NCI-H1417 treated with DMSO at 0.1 percent for 48 hours (cell line): ENCODE data around the gene APEH.
"Not testable (repeated sequence)": the region's sequence is repeated elsewhere in the genome, so short reads cannot be mapped to it uniquely, and the experiment has no call there.

ENCODE experiments used
- DNase-seq: peaks from one replicate; lab custom pipeline; 2025; lab: John Stamatoyannopoulos, UW

APEH gene

DNA sequence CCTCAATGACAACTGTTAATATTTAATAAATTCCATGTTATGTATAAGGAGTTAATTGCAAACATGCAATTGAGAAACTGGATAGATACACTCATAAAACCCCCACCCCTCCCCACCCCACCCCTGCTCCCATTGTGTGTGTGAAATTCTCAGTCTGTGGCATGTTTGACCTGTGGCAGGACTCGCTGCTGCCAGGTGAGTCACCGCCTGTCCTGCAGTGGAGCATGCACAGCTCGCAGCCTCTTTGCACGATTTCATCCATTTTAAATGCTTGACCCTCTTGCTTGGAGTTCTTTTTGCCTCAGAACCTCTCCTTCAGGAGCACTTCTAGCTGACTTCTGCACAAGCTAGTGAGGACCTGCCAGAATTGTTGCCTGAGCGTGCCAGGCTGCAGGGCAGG lies 5.3 kb upstream of the APEH start:
- DNase-seq: no peak

DNA sequence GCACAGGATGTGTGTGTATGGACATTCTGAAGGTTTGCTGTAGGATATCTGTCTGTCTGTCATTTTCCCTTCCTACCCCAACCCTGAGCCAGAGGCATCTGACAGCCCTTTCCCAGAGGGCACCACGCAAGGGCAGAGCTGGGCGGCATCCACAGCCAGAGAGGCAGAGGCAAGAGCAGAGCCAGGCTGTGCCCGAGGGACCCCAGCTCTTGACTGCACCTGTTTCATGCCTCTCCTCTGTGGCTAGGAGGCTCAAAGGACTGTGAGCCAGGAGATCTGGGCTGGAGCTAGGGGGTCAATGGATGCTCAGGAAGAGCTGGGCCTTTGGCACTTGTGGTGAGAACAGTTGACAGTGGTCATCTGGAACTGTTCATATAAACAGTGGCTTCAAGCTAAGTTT lies 4.8 kb upstream of the APEH start:
- no peak for DNase-seq

- DNase-seq: no peak
Measured at GRCh38 chr3:49670940-49671290, 3.2 kb upstream of the APEH start.

DNA sequence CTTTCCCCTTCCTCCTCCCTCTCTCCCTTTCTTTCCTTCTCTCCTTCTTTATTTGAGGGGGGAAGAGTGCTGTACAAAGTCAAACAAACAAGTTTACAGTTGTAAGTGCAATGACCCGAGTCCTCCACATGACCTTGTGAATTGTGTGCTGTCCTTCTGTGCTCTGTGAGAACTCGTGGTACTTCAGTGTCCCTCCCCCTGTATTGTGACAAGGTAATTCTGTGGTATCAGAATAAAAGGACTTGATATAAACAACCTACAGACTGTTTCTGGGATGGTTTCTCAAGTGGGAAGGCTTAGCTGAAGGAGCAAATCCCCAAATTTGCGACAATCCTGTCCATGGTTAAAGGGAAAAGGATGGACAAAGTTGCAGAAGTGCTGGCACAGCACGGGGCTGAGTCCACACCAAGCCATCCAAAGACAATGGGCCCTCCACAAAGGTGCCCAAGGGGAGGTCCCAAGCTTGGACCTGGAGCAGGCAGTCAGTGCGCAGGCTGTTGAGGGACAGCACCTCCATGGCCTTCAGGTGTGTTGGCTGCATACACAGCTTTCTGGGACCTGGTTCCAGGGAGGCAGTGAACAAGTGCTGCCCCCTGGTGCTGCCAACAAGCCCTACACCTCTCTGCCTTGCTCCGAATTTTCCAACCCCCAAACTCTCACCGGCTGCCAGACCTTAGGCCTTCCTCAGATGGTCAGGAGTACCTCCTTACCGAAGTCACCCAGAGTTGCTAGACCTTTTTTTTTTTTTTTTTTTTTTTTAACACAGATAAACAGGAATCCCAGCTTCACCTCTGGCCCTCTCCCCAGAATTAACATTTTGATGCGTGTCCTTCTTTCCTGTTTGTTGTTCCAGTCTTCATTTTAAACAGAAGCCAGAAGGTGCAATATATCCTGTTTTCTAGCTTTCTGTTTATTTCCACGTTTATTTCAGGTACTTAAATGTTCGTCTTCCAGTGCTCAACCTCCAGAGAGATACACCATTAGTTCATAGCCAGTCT lies 2.6 kb upstream of the APEH start:
- DNase-seq: no peak

GRCh38 chr3:49673121-49673714 lies 933 bp upstream of the APEH start:
- DNase-seq: no peak

DNA sequence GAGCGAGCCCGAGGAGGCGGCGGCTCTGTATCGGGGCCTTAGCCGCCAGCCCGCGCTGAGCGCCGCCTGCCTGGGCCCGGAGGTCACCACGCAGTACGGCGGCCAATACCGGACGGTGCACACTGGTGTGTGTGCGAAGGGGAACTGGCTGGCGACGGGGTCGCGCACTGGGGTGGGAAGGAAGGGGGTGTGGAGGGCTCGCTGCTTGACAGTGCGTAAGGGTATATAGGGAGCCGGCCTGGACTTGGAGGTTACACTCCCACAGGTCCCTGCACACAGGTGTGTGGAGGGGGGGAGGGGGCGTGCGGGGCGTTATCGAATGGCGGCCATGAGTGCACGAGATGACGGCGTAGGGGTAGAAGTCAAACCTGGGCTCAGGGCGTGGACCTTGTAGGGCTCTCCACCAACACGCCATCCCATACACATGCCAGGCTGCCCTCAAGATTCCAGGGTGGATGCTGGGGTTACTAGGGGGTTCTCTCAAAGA lies 389 bp downstream of the APEH start:
- no peak for DNase-seq

- no peak for DNase-seq
Measured at GRCh38 chr3:49675912-49676311, 1.8 kb downstream of the APEH start.

GRCh38 chr3:49680493-49681231 lies 6.5 kb downstream of the APEH start:
- no peak for DNase-seq

- DNase-seq: no peak
Measured at GRCh38 chr3:49681232-49681522, 7.0 kb downstream of the APEH start.

DNA sequence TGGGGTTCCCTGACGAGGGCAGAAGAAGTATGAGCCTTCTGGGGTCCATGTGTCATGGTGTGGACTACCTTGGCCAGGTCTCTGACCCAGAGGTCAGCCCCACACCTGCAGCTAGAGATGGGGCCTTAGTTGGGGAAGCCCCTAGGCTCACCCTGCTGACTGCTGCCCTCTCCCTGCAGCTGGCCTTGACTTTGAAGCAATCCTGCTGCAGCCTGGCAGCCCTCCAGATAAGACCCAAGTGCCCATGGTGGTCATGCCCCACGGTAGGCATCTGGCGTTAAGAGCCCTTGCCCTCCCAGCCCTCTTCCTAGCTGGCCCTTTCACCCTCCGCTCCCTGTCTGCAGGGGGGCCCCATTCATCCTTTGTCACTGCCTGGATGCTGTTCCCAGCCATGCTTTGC lies 7.4 kb downstream of the APEH start:
- no peak for DNase-seq

DNA sequence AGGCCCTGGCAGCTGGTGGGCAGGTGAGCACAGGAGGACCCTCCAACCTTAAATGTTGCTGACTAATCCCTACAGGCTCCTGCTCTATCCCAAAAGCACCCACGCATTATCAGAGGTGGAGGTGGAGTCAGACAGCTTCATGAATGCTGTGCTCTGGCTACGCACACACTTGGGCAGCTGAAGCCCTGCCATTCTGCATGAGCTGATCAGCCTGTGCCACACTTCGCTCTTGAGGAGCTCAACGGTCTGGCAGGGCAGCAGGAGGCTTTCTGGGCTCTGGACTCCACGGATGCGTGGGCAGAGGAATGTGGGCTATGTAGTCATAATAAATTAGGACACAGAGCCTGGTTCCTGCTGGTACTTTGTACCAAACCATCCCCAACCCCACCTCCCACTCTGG lies 9.0 kb downstream of the APEH start:
- no peak for DNase-seq

- DNase-seq: not testable (repeated sequence)
Measured at GRCh38 chr3:49684453-49684852, 10.3 kb downstream of the APEH start.

DNA sequence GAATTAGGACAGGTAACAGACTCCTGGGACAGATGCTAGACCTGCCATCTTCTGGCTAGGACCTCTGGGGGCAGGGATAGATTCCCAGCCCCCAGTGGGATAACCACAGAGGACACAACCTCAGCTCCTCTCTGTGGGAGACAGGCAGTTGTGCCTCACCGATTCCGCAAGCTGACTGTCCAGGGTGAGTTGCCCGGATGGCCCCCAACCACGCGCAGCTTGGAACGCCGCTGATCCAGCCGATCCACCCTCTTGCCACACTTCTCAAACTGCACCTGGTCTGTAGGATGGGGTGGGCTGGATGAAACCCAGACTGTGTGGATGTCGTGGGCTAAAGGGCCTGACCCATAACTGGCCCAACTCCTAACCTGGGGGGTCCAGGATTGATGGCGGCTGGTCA lies 11.0 kb downstream of the APEH start:
- not testable (repeated sequence) for DNase-seq

DNA sequence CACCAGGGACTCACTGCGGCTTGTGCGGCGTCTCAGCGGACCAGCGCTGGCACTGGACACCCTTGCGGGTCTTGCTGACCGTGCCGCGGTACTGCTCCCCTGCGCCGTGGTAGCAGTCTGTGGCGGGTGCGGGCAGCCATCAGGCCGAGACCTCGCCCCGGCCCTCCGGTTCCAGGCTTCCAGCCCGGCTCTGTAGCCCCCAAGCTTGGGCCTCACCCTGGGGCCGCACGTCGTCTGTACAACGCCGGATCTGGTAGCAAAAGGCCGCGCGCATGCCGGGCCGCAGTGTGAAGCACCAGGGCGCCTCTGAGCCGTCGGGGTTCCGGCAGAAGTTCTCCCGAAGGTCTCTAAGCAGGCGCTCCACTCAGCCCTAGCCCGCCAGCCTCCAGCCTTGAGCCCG lies 11.7 kb downstream of the APEH start:
- DNase-seq: not testable (repeated sequence)

- DNase-seq: not testable (repeated sequence)
Measured at GRCh38 chr3:49686346-49686745, 12.2 kb downstream of the APEH start.

- not testable (repeated sequence) for DNase-seq
Measured at GRCh38 chr3:49686769-49687423, 12.7 kb downstream of the APEH start.

- not testable (repeated sequence) for DNase-seq
Measured at GRCh38 chr3:49687424-49687795, 13.3 kb downstream of the APEH start.

DNA sequence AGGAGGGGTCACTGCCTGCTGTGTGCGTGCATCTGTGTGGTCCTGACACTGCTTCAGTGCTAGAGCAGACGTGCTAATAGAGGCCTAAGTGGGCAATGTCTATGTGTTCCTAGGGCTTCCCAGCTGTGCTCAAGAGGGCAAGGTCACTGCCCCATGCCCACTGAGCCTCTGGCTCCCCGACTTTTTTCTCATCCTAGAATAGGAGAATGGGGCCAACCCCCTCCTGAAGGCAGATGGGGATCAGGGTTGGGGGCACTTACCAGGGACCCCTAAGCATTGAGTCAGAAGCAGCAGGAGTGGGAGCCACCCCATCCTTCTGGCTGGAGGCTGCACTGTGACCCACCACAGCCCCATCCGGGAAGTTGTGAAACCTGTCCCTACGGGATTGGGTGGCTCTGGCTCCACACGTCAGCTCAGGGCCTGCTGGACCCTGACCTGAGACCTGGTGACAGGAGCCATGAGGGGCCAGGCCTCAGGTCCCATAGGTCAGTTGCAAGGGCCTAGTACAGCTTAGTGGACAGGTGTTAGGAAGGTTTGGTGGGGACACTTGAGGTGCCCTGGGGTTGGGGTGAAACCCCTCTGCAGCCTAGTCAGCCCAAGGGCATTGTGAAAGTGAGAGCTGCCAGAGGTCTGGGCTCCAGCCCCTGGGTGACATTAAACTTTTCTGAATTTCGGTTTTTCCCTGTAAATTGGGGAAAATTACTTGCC lies 14.3 kb downstream of the APEH start:
- not testable (repeated sequence) for DNase-seq

DNA sequence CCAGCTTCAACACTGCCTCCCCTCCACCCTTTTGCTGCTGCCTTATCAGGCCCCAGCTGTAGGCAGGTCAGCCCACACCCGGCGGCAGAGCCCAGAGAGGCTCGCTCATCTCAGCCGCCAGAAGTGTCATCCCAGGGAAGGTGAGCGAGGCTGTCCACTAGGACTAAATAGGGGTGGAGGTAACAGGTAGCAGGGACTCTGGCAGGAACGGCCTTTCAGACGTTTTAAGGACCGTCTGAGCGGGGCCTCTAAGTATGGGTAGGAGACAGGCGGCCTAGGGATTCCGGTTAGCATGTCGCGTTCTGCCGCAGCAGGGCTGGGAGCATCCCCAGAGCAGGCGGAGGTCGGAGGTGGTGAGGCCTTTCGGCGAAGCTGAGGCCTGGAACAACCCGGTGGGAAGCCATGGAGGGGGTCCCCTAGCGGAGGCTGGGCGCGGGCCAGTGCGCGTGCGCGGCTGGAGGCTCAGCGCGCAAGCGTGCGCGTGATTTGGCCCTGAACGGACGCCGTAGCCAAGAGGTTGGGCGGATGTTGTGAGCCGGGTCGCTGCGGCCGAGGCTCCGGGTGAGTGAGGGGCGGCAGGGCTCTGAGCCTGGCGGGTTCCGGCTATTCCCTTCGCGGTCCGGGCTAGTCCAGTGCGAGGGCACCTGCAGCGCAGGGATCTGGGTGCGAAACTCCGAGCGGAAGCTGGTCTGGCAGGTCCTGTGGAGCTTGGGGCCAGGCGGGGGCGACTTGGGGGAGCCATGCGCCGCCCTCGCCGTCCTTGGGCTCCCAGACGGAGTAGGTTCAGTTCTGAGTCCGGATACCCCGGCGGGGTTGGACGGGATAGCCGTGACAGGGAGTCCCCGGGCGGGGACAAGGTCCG lies 15.1 kb downstream of the APEH start, which contains the start of the genes MST1 and RNF123:
Gene MST1 (minus strand): TSS at position 429 of the 862 bp plus-strand sequence. CDS start 783 bp downstream, outside the sequence.
Gene RNF123 (plus strand): TSS at position 512 of the 862 bp plus-strand sequence. CDS start 1,609 bp downstream, outside the sequence.
- DNase-seq: no peak

GRCh38 chr3:49689908-49690624 lies 15.9 kb downstream of the APEH start:
- not testable (repeated sequence) for DNase-seq
